Kasumi-1 (cell line): ENCODE data around the gene TMEM272.

Experiments used
- DNase-seq, 2 experiments: peaks; one replicate each; lab custom pipeline; 2025; lab: John Stamatoyannopoulos, UW

Gene TMEM272

GRCh38 chr13:51849145-51850101 is 4.4 kb upstream of the TMEM272 start:
- peak; percentile 28 to 53 for DNase-seq

GRCh38 chr13:51848674-51849073 is 3.7 kb upstream of the TMEM272 start:
- DNase-seq, result no peak

DNA sequence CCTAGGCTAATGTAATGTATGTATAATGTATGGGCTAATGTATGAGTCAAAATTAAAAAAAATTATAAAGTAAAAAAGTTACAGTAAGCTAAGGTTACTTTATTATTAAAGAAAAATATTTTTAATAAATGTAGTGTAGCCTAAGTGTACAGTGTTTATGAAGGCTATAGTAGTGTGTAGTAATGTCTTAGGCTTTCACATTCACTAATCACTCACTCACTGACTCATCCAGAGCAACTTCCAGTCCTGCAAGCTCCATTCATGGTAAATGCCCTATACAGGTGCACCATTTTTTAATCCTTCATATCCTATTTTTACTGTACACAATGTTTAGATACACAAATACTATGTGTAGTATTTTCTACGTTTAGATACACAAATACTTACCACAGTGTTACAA is 1.8 kb upstream of the TMEM272 start:
- DNase-seq, result no peak

DNA sequence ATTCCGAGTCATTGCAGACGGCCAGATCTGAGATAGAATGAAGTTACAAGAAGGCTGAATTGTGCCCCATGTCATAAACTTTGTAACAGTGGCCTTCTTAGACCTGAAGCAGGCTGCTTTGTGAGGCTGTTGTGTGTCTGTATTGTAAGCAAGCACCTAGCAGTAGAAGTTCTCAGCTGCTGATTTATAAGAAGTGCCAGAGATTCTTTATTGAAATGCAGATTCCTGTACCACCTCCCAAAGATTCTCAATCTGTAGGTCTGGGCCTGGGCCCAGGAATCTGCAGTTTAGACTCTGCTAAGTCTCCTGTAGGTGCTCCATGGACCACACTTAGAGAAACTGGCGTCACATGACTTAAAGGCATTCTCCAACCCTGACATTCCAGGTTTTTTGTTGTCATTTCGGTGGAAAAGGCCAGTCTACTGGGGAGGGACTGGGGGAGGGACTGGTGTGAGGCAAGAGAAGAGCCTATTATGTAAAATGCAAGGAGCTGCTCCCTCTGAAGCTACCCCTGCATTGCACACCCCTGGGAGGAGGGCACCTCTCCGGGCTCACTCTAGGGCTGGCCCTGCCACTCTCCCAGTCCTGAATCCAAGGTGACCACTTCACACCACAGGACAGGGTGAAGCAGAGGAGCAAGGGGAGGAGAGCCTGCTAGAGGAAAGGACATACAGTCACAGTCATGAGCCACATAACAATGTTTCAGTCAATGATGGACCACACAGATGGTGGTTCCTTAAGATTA is 769 bp upstream of the TMEM272 start:
- DNase-seq, result no peak

DNA sequence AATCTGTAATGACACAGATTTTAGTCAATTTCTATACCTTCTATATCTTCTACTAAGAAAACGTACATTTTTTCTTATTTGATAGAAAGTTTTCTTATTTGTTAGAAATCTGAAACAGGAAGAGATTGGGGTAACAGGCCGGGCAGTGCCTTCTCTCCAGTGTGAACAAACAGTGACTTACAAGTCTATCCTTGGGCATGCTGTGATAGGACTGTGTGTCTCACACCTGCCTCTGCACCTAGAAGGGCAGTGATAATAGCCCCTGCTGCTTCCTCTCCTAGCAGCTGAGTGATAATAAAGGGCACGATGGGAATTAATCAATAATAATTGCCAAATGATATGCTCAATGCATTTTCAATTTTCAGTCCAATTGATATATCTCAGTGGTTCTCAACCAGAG is 1.4 kb downstream of the TMEM272 start:
- no peak for DNase-seq

DNA sequence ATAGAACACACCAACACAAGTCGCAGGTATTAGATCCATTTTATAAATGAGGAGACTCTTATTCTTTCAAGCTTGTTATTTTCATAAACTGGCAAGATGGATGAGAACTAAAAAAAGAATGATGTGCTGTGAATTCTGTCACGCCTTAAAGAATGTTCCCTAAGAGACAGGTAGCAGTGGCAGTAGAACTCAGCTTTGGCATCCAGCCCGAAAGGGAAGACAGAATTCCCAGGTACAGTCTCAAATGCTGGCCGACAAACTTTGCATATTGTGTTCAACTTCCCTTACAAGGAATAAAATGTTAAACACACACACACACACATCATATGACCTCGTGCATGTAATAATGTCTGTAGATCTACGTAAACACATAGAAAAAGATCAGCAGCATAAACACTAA is 3.2 kb downstream of the TMEM272 start:
- DNase-seq, result no peak

DNA sequence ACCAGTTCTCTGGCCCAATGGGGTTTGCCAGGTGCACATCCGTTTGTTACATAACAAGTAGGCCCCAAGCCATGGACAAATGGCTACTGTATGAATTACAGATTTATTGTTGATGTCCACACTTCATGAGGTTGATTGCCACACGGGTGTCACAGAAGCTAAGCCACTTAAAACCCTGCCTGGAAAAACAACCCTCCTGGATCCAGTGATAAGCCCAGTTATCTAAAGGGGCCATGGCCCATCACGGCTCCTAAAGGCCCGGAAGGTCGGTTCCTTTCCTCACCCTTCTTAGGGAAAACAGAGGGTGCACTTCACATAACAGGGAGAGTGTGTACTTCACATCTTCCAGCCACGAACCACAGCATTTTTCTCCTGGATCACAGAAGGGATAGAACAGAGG is 4.1 kb downstream of the TMEM272 start:
- no peak for DNase-seq

DNA sequence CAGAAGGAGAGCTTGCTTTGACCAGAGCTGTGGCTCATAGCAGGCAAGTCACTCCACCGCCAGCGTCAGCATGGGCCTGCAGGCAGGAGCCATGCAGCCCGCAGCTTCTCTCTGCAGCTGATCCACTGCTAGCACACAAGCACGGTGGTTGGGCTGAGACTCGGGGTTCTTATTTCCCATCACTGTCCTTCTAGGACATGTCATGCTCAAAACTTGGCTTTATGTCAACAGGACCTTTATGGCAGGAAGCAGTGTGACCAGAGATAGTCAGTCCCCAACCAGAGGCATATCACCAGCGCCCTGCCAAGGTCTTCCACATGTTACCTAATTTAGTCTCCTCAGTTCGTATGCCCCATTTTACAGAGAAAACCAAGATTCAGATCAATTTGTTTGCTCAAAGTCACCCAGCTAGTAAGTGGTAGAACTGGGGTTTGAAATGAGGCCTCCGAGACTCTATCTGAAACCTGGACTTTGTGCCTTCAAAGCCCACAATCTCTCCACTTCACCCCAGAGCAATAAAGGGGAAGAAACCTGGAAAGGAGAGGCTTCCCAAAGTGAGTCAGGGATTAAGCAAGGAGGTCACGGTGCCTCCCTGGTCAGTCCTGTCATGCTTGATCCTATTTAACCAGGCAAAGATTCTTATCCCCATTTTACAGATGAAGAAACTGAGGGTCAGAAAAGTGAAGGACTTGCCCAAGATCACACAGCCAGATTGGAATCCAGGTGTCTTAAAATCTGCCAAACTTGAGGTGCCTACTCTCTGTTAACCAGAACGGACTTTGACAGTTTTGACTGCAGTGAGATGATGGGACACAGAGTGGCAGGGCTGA is 5.1 kb downstream of the TMEM272 start:
- DNase-seq, result no peak

DNA sequence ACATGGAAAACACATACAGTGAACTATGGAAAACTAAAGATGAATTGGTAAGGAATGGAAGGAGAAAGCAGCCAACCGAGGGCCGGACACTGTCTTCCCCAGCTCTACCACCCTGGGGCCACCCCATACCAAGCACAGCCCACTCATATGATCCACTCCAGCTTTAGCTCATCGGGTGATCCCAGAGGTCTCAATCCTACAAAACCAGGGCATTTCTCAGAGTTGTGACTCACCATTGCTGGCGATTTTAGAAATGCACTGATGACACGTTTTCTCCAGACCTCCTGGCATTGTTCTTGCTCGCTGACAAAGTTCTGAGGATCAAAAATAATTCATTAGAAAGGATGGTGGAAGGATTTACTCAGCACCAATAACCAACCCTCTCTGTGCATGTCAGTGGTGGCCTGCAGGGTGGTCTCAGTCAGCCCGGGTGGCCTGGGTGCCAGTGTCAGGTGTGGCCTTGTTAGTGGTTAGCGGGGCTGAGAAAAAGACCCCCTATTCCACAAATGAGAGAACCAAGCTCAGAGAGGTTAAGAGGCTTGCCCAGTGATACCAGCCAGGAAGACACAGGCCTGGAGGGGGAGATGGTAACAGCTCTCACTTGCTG is 6.6 kb downstream of the TMEM272 start:
- DNase-seq, result no peak

GRCh38 chr13:51837016-51837415 is 8.0 kb downstream of the TMEM272 start:
- no peak for DNase-seq

GRCh38 chr13:51834581-51835171 is 10.3 kb downstream of the TMEM272 start:
- DNase-seq, result no peak

DNA sequence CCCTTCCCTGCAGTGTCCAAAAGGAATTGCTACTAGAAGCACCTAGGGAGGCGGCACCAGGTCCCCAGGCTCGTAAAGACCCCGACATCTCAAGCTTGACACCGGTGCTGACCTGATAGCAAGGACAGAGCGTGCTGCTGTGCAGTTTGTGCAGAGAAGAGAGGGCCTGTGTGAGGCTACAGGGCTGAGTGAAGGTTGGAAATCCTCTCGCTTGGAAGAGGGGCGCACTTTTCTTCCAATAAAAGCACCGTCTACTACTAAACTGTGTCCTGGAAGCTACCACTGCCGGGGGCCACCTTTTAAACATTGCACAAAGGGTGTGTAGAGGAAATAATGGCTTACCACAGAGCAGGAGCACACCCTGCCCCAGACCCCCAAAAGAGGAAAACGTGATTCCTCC is 11.0 kb downstream of the TMEM272 start:
- peak; percentile 63 to 68 for DNase-seq

DNA sequence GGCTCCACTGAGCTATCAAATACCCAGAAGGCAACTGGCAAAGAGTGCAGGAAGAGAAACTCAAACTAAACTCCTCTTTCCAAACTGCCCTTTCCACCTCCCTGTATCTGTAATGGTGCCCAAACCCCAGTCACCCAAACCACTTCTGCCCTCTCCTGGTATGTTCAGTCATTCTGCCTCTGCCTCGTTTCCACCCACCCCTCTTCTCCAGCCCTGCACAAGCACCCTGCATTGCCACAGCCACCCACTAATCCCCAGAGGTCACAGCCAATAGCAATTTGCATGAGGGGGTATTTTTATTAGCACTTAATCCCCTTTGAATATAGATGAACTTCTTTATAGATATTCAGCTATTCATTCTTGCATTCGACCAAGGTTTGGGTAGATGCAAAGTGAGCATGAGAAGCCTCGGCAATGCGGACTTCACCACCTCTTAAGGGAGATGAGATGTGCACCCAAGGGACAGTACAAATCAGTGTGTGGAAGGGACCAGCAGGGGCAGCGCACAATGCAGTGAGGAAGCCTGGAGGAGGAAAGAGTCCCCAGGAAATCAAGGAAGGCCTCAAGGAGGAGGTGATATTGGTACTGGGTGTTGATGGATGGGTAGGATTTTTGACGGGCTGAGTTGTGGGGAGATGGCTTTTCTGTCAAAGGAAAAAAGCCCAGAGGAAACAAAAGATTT is 12.4 kb downstream of the TMEM272 start:
- peak; percentile 78 to 85 for DNase-seq

- DNase-seq, result no peak
Measured at GRCh38 chr13:51831519-51831918, 13.5 kb downstream of the TMEM272 start.

DNA sequence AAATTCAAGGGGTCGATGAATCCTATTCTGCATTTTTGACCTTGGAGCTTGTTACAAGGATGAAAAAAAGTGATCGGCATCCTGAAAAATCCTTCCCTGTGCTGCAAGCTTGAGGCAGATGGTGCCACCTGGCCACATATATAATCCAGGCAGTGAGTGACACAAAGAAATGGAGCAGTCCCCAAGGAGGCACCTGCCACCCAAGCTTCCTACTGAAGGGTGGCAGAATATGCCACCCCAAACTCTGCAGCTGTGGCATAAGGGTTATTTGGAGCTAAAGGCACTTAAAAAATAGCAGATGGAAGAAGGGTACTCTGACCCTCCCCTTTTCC is 15.4 kb downstream of the TMEM272 start:
- no peak for DNase-seq

GRCh38 chr13:51828730-51829567 is 16.0 kb downstream of the TMEM272 start:
- DNase-seq, result no peak

DNA sequence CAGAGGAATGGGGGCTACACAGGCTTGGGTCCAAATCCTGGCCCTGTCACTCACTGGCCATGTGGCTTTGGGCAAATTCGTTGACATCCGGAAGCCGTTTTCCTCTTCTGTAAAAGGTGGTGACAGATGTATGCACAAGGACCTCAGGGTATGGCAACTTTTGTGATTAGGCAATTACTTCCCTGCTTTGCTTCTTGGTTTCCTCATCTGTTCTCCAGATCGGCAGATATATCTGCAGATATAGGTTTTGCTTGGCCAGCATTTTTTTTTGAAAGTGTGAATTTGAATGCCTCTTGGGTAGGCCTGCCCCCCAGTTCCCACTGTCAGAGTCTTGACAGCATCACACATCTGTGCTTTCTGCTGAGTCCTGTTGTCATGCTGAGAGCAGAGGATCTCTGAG is 17.7 kb downstream of the TMEM272 start:
- DNase-seq, result peak; percentile 93 to 95

DNA sequence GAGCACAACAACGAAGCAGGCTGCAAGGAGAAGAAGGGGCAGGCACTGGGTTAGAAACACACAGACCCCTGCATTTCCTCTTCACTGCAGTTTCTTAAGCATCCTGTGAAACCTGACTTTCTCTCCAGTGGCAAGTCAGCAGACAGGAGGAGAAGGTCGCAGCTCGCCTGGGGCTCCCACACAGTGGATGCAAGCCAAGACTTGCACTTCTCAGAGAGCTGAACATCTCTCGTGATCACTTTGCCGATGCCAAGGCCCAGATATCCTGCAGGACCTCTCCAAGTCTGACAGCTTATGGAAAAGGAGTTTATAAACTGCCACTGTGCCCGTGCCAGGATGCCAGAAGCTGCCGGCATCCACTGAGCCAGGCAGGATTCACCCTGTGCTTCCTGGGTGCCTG is 18.4 kb downstream of the TMEM272 start:
- DNase-seq, result peak; percentile 44 to 65

DNA sequence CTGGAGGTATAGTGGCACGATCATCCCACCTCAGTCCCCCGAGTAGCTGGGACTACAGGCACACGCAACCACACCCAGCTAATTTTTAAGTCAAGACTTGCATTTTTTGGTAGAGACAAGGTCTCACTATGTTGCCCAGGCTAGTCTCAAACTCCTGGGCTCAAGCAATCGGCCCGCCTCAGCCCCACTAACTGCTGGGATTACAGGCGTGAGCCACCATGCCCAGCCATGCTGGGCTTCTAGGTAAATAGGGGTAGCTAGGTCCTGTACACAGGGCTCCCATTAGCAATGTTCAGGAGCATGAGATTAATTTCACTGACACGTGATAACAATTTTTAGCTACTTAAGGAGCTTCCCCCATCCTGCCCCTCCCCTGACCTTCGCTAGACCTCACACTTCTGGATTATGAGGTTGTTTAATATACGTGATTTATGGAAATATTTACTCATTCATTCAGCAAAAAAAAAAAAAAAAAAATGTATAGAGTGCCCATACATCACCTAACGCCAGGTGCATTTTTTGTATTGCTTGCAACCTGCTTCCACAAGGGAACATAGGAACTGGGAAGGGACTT is 19.2 kb downstream of the TMEM272 start:
- no peak for DNase-seq

GRCh38 chr13:51825165-51825592 is 19.8 kb downstream of the TMEM272 start:
- peak; percentile 80 to 83 for DNase-seq
